GM12878 (cell line): ENCODE measurements around the gene RPS6KA2.

ENCODE experiments used
- CBX5 ChIP-seq: sonication (generic); IDR thresholded peaks from 2 replicates; pipeline ENCODE4 v1.6.1; 2016; ENCODE audit warnings: low read depth, moderate library complexity, mild to moderate bottlenecking, inconsistent platforms
- EP300 ChIP-seq, 2 experiments: fragments of 150-350 bp in 1 of 2; IDR thresholded peaks; 2 replicates each; pipeline ENCODE4 v1.6.1; 2011 to 2012; ENCODE audit warnings: low read depth in 2 of 2, low read length in 2 of 2, borderline replicate concordance in 1 of 2, improper control_type of control experiment in 1 of 2, inconsistent platforms in 1 of 2; ENCODE audit not compliant: control insufficient read depth in 1 of 2
- JUND ChIP-seq: IDR thresholded peaks from 2 replicates; pipeline ENCODE4 v1.6.1; 2012; ENCODE audit warnings: low read depth, mild to moderate bottlenecking, low read length, improper control_type of control experiment, moderate library complexity
- RAD21 ChIP-seq: IDR thresholded peaks from 2 replicates; pipeline ENCODE4 v1.6.1; 2011; ENCODE audit warnings: mild to moderate bottlenecking, low read depth, low read length, moderate library complexity; ENCODE audit not compliant: insufficient read depth
- SIN3A ChIP-seq: IDR thresholded peaks from 2 replicates; pipeline ENCODE4 v1.6.1; 2012; ENCODE audit warnings: low read depth, low read length, improper control_type of control experiment
- SMC3 ChIP-seq: IDR thresholded peaks from 2 replicates; pipeline ENCODE4 v1.6.1; 2011; ENCODE audit warnings: low read length, improper control_type of control experiment, borderline replicate concordance
- TF ChIP-seq, protein P1 (sequence below), 3 experiments: IDR thresholded peaks in 2 of 3; conservative IDR thresholded peaks in 1 of 3; 2 replicates each; pipeline ENCODE4 v1.5.1; 2011; ENCODE audit warnings: low read depth in 3 of 3, low read length in 3 of 3, mild to moderate bottlenecking in 3 of 3, control low read depth in 2 of 3, moderate library complexity in 2 of 3, inconsistent platforms in 1 of 3, mixed read lengths in 1 of 3; ENCODE audit not compliant: control insufficient read depth in 2 of 3, insufficient read depth in 1 of 3; ENCODE audit errors: extremely low read depth in 1 of 3

DNA sequence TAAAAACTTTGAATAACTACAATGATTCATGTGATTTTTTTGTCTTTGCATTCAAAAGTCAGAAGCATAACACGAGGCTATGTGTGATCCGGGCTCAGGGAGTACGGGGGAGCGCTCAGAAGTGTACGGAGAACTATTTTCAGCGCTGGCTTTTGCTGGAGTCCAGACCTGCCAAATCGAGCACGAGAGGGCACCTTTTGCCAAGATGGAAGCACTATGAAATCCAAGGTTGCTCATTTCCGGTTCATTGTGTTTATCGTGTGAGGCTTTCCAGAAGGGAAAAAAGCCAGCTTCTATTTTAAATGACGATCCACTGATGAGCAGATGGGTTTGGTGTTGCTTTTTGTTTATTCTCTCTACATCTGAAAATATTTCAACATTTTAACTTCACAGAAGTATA, 51.8 kb downstream of the RPS6KA2 start:
- no peak for TF ChIP-seq RAD21
- TF ChIP-seq JUND = no peak
- no peak for TF ChIP-seq SMC3
- TF ChIP-seq, protein P1, sequence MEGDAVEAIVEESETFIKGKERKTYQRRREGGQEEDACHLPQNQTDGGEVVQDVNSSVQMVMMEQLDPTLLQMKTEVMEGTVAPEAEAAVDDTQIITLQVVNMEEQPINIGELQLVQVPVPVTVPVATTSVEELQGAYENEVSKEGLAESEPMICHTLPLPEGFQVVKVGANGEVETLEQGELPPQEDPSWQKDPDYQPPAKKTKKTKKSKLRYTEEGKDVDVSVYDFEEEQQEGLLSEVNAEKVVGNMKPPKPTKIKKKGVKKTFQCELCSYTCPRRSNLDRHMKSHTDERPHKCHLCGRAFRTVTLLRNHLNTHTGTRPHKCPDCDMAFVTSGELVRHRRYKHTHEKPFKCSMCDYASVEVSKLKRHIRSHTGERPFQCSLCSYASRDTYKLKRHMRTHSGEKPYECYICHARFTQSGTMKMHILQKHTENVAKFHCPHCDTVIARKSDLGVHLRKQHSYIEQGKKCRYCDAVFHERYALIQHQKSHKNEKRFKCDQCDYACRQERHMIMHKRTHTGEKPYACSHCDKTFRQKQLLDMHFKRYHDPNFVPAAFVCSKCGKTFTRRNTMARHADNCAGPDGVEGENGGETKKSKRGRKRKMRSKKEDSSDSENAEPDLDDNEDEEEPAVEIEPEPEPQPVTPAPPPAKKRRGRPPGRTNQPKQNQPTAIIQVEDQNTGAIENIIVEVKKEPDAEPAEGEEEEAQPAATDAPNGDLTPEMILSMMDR (IDR thresholded peaks at IDR 0.05 in 2 of 3, conservative IDR thresholded peaks at IDR 0.05 in 1 of 3; ENCODE audit: control insufficient read depth in 2 of 3, extremely low read depth in 1 of 3, insufficient read depth in 1 of 3, low read depth in 3 of 3, low read length in 3 of 3) = no peak
- TF ChIP-seq EP300 (IDR thresholded peaks at IDR 0.05; ENCODE audit: borderline replicate concordance in 1 of 2, control insufficient read depth in 1 of 2, low read depth in 2 of 2, low read length in 2 of 2) = no peak
- no peak for TF ChIP-seq SIN3A
- TF ChIP-seq CBX5 = no peak
